HS-5 (cell line): ENCODE data around the gene CPXM2.

ENCODE experiments used
- DNase-seq: peaks from one replicate; pipeline ENCODE4 v3.0.0-alpha.2; 2012; ENCODE audit warnings: low read depth

The CPXM2 gene

GRCh38 chr10:123869020-123869414 lies 22.6 kb downstream of the CPXM2 start:
- DNase-seq, result no peak

- no peak for DNase-seq
Measured at GRCh38 chr10:123868038-123869019, 23.3 kb downstream of the CPXM2 start.

- DNase-seq, result no peak
Measured at GRCh38 chr10:123865880-123866279, 25.7 kb downstream of the CPXM2 start.

- no peak for DNase-seq
Measured at GRCh38 chr10:123865350-123865749, 26.3 kb downstream of the CPXM2 start.

GRCh38 chr10:123864923-123865322 lies 26.7 kb downstream of the CPXM2 start:
- no peak for DNase-seq

GRCh38 chr10:123863721-123864482 lies 27.7 kb downstream of the CPXM2 start:
- no peak for DNase-seq

GRCh38 chr10:123863183-123863575 lies 28.4 kb downstream of the CPXM2 start:
- DNase-seq, result no peak

- DNase-seq, result no peak
Measured at GRCh38 chr10:123862421-123863182, 29.0 kb downstream of the CPXM2 start.

GRCh38 chr10:123860856-123861255 lies 30.8 kb downstream of the CPXM2 start:
- DNase-seq, result no peak

GRCh38 chr10:123860209-123860608 lies 31.4 kb downstream of the CPXM2 start:
- DNase-seq, result no peak

- DNase-seq, result no peak
Measured at GRCh38 chr10:123859653-123860050, 32.0 kb downstream of the CPXM2 start.

GRCh38 chr10:123858907-123859652 lies 32.5 kb downstream of the CPXM2 start:
- no peak for DNase-seq

- peak; percentile 64 for DNase-seq
Measured at GRCh38 chr10:123858077-123858681, 33.4 kb downstream of the CPXM2 start.

- DNase-seq, result no peak
Measured at GRCh38 chr10:123857616-123858015, 34.0 kb downstream of the CPXM2 start.

- DNase-seq, result no peak
Measured at GRCh38 chr10:123855008-123855684, 36.5 kb downstream of the CPXM2 start.

- no peak for DNase-seq
Measured at GRCh38 chr10:123854498-123854897, 37.1 kb downstream of the CPXM2 start.

GRCh38 chr10:123854003-123854402 lies 37.6 kb downstream of the CPXM2 start:
- no peak for DNase-seq

GRCh38 chr10:123852411-123852951 lies 39.1 kb downstream of the CPXM2 start:
- no peak for DNase-seq

GRCh38 chr10:123848564-123849457 lies 42.8 kb downstream of the CPXM2 start:
- DNase-seq, result peak; percentile 39
